Kidney epithelial cell (primary cell): ENCODE results near the gene CD160. TPM values are rescaled to one million over a fixed set of nuclear protein-coding genes. Genes with fewer than 3 reads are reported as not detected.
"Not testable (repeated sequence)": the region's sequence is repeated elsewhere in the genome, so short reads cannot be mapped to it uniquely, and the experiment has no call there.

ENCODE experiments used
- DNase-seq: peaks from one replicate; pipeline ENCODE4 v3.0.0-alpha.2; 2010; ENCODE audit warnings: low read depth
- H3K27me3 ChIP-seq: 2 replicates; pipeline ENCODE4 v1.6.0; 2011; ENCODE audit warnings: low read length; ENCODE audit not compliant: control insufficient read depth, insufficient read depth
- H3K36me3 ChIP-seq: 2 replicates; pipeline ENCODE4 v1.5.1; 2011; ENCODE audit warnings: low read length; ENCODE audit not compliant: control insufficient read depth, insufficient read depth
- H3K4me3 ChIP-seq: 2 replicates; pipeline ENCODE4 v1.5.1; 2011; ENCODE audit warnings: low read depth, mild to moderate bottlenecking, control low read depth, low read length
- total RNA-seq: library from RNA; depleted of rRNA; stranded (reverse); fragments of >200 nt; gene quantifications from 2 replicates; pipeline ENCODE4 v1.2.3, GENCODE V29; 2015
- TF ChIP-seq, protein P1 (sequence below): IDR thresholded peaks from 2 replicates; pipeline ENCODE4 v1.5.1; 2011; ENCODE audit warnings: mild to moderate bottlenecking, moderate library complexity, low read length, control low read depth, inconsistent platforms; ENCODE audit not compliant: insufficient read depth, poor library complexity, severe bottlenecking

Gene CD160
- total RNA-seq, 1 donor from 2014 or later, result not detected

- no peak for DNase-seq
- TF ChIP-seq, protein P1, sequence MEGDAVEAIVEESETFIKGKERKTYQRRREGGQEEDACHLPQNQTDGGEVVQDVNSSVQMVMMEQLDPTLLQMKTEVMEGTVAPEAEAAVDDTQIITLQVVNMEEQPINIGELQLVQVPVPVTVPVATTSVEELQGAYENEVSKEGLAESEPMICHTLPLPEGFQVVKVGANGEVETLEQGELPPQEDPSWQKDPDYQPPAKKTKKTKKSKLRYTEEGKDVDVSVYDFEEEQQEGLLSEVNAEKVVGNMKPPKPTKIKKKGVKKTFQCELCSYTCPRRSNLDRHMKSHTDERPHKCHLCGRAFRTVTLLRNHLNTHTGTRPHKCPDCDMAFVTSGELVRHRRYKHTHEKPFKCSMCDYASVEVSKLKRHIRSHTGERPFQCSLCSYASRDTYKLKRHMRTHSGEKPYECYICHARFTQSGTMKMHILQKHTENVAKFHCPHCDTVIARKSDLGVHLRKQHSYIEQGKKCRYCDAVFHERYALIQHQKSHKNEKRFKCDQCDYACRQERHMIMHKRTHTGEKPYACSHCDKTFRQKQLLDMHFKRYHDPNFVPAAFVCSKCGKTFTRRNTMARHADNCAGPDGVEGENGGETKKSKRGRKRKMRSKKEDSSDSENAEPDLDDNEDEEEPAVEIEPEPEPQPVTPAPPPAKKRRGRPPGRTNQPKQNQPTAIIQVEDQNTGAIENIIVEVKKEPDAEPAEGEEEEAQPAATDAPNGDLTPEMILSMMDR, result no peak
- Histone ChIP-seq H3K36me3 (peaks cover 1% of the 10 kb centered on the region), H3K4me3 (no peak overlapping the region), H3K27me3 (no peaks in the 10 kb centered on the region)
Measured at GRCh38 chr1:145758575-145758974, 39.3 kb downstream of the CD160 start.

- TF ChIP-seq, protein P1, result no peak
Measured at GRCh38 chr1:145759721-145760120, 40.4 kb downstream of the CD160 start.

GRCh38 chr1:145760395-145760949 lies 41.2 kb downstream of the CD160 start:
- H3K36me3 ChIP-seq, H3K4me3 ChIP-seq, DNase-seq, H3K27me3 ChIP-seq: not testable (repeated sequence)

More at GRCh38 chr1:145759721-145760120, 40.4 kb downstream of the CD160 start:
- Histone ChIP-seq H3K4me3 (no peak overlapping the region), H3K27me3 (no peaks in the 10 kb centered on the region), H3K36me3 (peaks cover 1% of the 10 kb centered on the region)
- DNase-seq, result no peak

GRCh38 chr1:145761498-145761897 lies 42.2 kb downstream of the CD160 start:
- DNase-seq, H3K36me3 ChIP-seq, H3K4me3 ChIP-seq, H3K27me3 ChIP-seq: not testable (repeated sequence)

GRCh38 chr1:145762001-145762400 lies 42.7 kb downstream of the CD160 start:
- H3K4me3 ChIP-seq, H3K27me3 ChIP-seq, DNase-seq, H3K36me3 ChIP-seq: not testable (repeated sequence)

DNA sequence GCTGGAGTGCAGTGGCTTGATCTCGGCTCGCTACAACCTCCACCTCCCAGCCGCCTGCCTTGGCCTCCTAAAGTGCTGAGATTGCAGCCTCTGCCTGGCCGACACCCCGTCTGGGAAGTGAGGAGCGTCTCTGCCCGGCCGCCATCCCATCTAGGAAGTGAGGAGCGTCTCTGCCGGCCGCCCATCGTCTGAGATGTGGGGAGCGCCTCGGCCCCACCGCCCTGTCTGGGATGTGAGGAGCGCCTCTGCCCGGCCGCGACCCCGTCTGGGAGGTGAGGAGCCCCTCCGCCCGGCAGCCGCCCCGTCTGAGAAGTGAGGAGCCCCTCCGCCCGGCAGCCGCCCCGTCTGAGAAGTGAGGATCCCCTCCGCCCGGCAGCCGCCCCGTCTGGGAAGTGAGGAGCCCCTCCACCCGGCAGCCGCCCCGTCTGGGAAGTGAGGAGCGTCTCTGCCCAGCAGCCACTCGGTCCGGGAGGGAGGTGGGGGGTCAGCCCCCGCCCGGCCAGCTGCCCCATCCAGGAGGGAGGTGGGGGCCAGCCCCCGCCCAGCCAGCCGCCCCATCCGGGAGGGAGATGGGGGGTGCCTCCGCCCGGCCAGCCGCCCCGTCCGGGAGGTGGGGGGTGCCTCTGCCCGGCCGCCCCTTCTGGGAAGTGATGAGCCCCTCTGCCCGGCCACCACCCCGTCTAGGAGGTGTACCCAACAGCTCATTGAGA lies 45.1 kb downstream of the CD160 start:
- not testable (repeated sequence) for H3K36me3 ChIP-seq, DNase-seq, H3K27me3 ChIP-seq, H3K4me3 ChIP-seq

GRCh38 chr1:145765127-145765526 lies 45.8 kb downstream of the CD160 start:
- not testable (repeated sequence) for H3K27me3 ChIP-seq, H3K4me3 ChIP-seq, DNase-seq, H3K36me3 ChIP-seq

GRCh38 chr1:145765585-145766360 lies 46.5 kb downstream of the CD160 start:
- not testable (repeated sequence) for DNase-seq, H3K4me3 ChIP-seq, H3K36me3 ChIP-seq, H3K27me3 ChIP-seq

DNA sequence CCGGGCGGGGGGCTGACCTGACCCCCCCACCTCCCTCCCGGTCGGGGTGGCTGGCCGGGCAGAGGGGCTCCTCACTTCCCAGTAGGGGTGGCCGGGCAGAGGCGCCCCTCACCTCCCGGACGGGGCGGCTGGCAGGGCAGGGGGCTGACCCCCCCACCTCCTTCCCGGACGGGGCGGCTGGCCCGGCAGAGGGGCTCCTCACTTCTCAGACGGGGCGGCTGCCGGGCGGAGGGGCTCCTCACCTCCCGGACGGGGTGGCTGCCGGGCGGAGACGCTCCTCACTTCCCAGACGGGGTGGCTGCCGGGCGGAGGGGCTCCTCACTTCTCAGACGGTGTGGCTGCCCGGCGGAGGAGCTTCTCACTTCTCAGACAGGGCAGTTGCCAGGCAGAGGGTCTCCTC lies 47.6 kb downstream of the CD160 start:
- not testable (repeated sequence) for H3K36me3 ChIP-seq, H3K27me3 ChIP-seq, H3K4me3 ChIP-seq, DNase-seq

DNA sequence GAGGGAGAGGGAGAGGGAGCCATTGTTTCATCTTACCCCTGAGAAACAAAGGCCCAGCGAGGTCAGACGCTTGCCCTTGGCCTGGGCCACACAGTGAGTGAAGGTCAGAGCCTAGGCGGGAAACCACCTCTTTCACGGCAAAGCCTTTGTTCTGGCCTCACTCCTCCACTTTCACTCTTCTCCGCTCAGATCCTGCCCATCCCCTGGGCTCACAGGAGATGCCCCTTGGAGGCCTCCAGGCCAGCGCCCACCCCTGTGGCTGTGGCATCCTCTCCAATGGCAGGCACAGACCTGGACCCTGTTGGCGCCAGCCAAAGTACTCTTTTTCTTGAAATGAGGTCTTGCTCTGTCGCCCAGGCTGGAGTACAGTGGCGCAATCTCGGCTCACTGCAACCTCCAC lies 48.7 kb downstream of the CD160 start:
- not testable (repeated sequence) for H3K27me3 ChIP-seq, H3K4me3 ChIP-seq, H3K36me3 ChIP-seq, DNase-seq
